ENCODE measurements around the gene LDHB.

The LDHB gene

GRCh38 chr12:21638054-21638891, 19.4 kb downstream of the LDHB start:
- Histone ChIP-seq H3K9ac (ENCODE audit: insufficient read length) (no peak overlapping the region), H3K4me3 (no peak overlapping the region), H3K27ac (peak overlapping the region; percentile 58), H3K36me3 (ENCODE audit: insufficient read depth, low read length) (peaks cover 88% of the 10 kb centered on the region), H3K9me3 (ENCODE audit: low read depth, low read length) (no peaks in the 10 kb centered on the region)
- no peak for DNase-seq (ENCODE audit: low read depth, low spot score)
- TF ChIP-seq FOXP2 (optimal IDR thresholded peaks at IDR 0.05; ENCODE audit: control extremely low read depth, extremely low read length, insufficient read depth) (no peak), POLR2AphosphoS5 (IDR thresholded peaks at IDR 0.05; ENCODE audit: borderline replicate concordance, low read depth, low read length) (no peak), EZH2 (IDR thresholded peaks at IDR 0.05) (no peak)

- TF ChIP-seq POLR2AphosphoS5 (IDR thresholded peaks at IDR 0.05; ENCODE audit: borderline replicate concordance, low read depth, low read length) (peak; percentile 14; the same call in 1 of the 2 replicates), FOXP2 (optimal IDR thresholded peaks at IDR 0.05; ENCODE audit: control extremely low read depth, extremely low read length, insufficient read depth) (no peak), EZH2 (IDR thresholded peaks at IDR 0.05) (no peak)
- Histone ChIP-seq H3K9me3 (ENCODE audit: low read depth, low read length) (no peaks in the 10 kb centered on the region), H3K4me3 (no peak overlapping the region), H3K9ac (ENCODE audit: insufficient read length) (no peak overlapping the region), H3K36me3 (ENCODE audit: insufficient read depth, low read length) (peaks cover 58% of the 10 kb centered on the region), H3K27ac (no peak overlapping the region)
- no peak for DNase-seq (ENCODE audit: low read depth, low spot score)
Measured at GRCh38 chr12:21634245-21634644, 23.4 kb downstream of the LDHB start.

- Histone ChIP-seq H3K9me3 (ENCODE audit: low read depth, low read length) (no peaks in the 10 kb centered on the region), H3K27ac (no peak overlapping the region), H3K9ac (ENCODE audit: insufficient read length) (no peak overlapping the region), H3K36me3 (ENCODE audit: insufficient read depth, low read length) (peaks cover 30% of the 10 kb centered on the region), H3K4me3 (no peak overlapping the region)
- no peak for DNase-seq (ENCODE audit: low read depth, low spot score)
- TF ChIP-seq FOXP2 (optimal IDR thresholded peaks at IDR 0.05; ENCODE audit: control extremely low read depth, extremely low read length, insufficient read depth) = no peak
- no peak for TF ChIP-seq EZH2 (IDR thresholded peaks at IDR 0.05)
- TF ChIP-seq POLR2AphosphoS5 (IDR thresholded peaks at IDR 0.05; ENCODE audit: borderline replicate concordance, low read depth, low read length) = no peak
Measured at GRCh38 chr12:21631367-21631766, 26.3 kb downstream of the LDHB start.

- no peak for DNase-seq (ENCODE audit: low read depth, low spot score)
- no peak for TF ChIP-seq POLR2AphosphoS5 (IDR thresholded peaks at IDR 0.05; ENCODE audit: borderline replicate concordance, low read depth, low read length)
- TF ChIP-seq EZH2 (IDR thresholded peaks at IDR 0.05) = no peak
- TF ChIP-seq FOXP2 (optimal IDR thresholded peaks at IDR 0.05; ENCODE audit: control extremely low read depth, extremely low read length, insufficient read depth) = no peak
- H3K9me3 ChIP-seq (ENCODE audit: low read depth, low read length) = no peaks in the 10 kb centered on the region
- no peak overlapping the region for H3K27ac ChIP-seq
- no peak overlapping the region for H3K9ac ChIP-seq (ENCODE audit: insufficient read length)
- 0 out of 2 replicates have a peak, but pooled peaks cover 3% of the 10 kb centered on the region for H3K36me3 ChIP-seq (ENCODE audit: insufficient read depth, low read length)
- no peak overlapping the region for H3K4me3 ChIP-seq
Measured at GRCh38 chr12:21627924-21628323, 29.7 kb downstream of the LDHB start.

GRCh38 chr12:21618566-21618965, 39.1 kb downstream of the LDHB start:
- Histone ChIP-seq H3K36me3 (ENCODE audit: insufficient read depth, low read length) (no peaks in the 10 kb centered on the region), H3K4me3 (no peak overlapping the region), H3K9ac (ENCODE audit: insufficient read length) (no peak overlapping the region), H3K9me3 (ENCODE audit: low read depth, low read length) (no peaks in the 10 kb centered on the region), H3K27ac (no peak overlapping the region)
- DNase-seq (ENCODE audit: low read depth, low spot score) = no peak
- TF ChIP-seq POLR2AphosphoS5 (IDR thresholded peaks at IDR 0.05; ENCODE audit: borderline replicate concordance, low read depth, low read length) = no peak
- TF ChIP-seq FOXP2 (optimal IDR thresholded peaks at IDR 0.05; ENCODE audit: control extremely low read depth, extremely low read length, insufficient read depth) = no peak

- TF ChIP-seq FOXP2 (optimal IDR thresholded peaks at IDR 0.05; ENCODE audit: control extremely low read depth, extremely low read length, insufficient read depth) = no peak
- TF ChIP-seq EZH2 (IDR thresholded peaks at IDR 0.05) = no peak
- no peak for TF ChIP-seq POLR2AphosphoS5 (IDR thresholded peaks at IDR 0.05; ENCODE audit: borderline replicate concordance, low read depth, low read length)
- Histone ChIP-seq H3K4me3 (no peak overlapping the region), H3K9me3 (ENCODE audit: low read depth, low read length) (no peaks in the 10 kb centered on the region), H3K36me3 (ENCODE audit: insufficient read depth, low read length) (no peaks in the 10 kb centered on the region), H3K9ac (ENCODE audit: insufficient read length) (no peak overlapping the region), H3K27ac (no peak overlapping the region)
- no peak for DNase-seq (ENCODE audit: low read depth, low spot score)
Measured at GRCh38 chr12:21617030-21617429, 40.6 kb downstream of the LDHB start.

GRCh38 chr12:21615431-21615830, 42.2 kb downstream of the LDHB start:
- no peaks in the 10 kb centered on the region for H3K9me3 ChIP-seq (ENCODE audit: low read depth, low read length)
- H3K36me3 ChIP-seq (ENCODE audit: insufficient read depth, low read length) = no peaks in the 10 kb centered on the region
- H3K4me3 ChIP-seq = no peak overlapping the region
- H3K27ac ChIP-seq = no peak overlapping the region
- TF ChIP-seq FOXP2 (optimal IDR thresholded peaks at IDR 0.05; ENCODE audit: control extremely low read depth, extremely low read length, insufficient read depth) (no peak), EZH2 (IDR thresholded peaks at IDR 0.05) (no peak), POLR2AphosphoS5 (IDR thresholded peaks at IDR 0.05; ENCODE audit: borderline replicate concordance, low read depth, low read length) (no peak)
- no peak overlapping the region for H3K9ac ChIP-seq (ENCODE audit: insufficient read length)
- no peak for DNase-seq (ENCODE audit: low read depth, low spot score)

GRCh38 chr12:21614506-21614905, 43.1 kb downstream of the LDHB start:
- no peaks in the 10 kb centered on the region for H3K9me3 ChIP-seq (ENCODE audit: low read depth, low read length)
- peak overlapping the region; percentile 51 for H3K4me3 ChIP-seq
- DNase-seq (ENCODE audit: low read depth, low spot score) = no peak
- TF ChIP-seq POLR2AphosphoS5 (IDR thresholded peaks at IDR 0.05; ENCODE audit: borderline replicate concordance, low read depth, low read length) (no peak), FOXP2 (optimal IDR thresholded peaks at IDR 0.05; ENCODE audit: control extremely low read depth, extremely low read length, insufficient read depth) (no peak), EZH2 (IDR thresholded peaks at IDR 0.05) (no peak)
- peak overlapping the region; percentile 64 for H3K27ac ChIP-seq
- peak overlapping the region; percentile 7 for H3K9ac ChIP-seq (ENCODE audit: insufficient read length)
- H3K36me3 ChIP-seq (ENCODE audit: insufficient read depth, low read length) = no peaks in the 10 kb centered on the region
